Smooth muscle cell (in vitro differentiated cells): Measurements from ENCODE around the gene CCDC60. TPM values are rescaled to one million over a fixed set of nuclear protein-coding genes. Genes with fewer than 3 reads are reported as not detected.

Source experiments
- DNase-seq: peaks from one replicate; lab custom pipeline; 2025; ENCODE audit not compliant: unreplicated experiment; lab: John Stamatoyannopoulos, UW
- H2AFZ ChIP-seq: fragments of 200-600 bp; sonication (generic); 2 replicates; pipeline ENCODE4 v1.6.0; 2016; ENCODE audit warnings: antibody characterized with exemption, low read depth, mild to moderate bottlenecking
- H3F3A ChIP-seq: fragments of 200-600 bp; sonication (generic); 2 replicates; pipeline ENCODE4 v1.6.0; 2017; ENCODE audit warnings: antibody characterized with exemption, low read depth
- H3K27ac ChIP-seq: fragments of 200-600 bp; sonication (generic); 2 replicates; pipeline ENCODE4 v1.5.1; 2016; ENCODE audit warnings: low read depth, mild to moderate bottlenecking
- H3K27me3 ChIP-seq: fragments of 200-600 bp; sonication (generic); 2 replicates; pipeline ENCODE4 v1.6.1; 2016; ENCODE audit warnings: low read depth, mild to moderate bottlenecking
- H3K36me3 ChIP-seq: fragments of 200-600 bp; sonication (generic); 2 replicates; pipeline ENCODE4 v1.5.1; 2016; ENCODE audit warnings: low read depth
- H3K4me1 ChIP-seq: fragments of 200-600 bp; sonication (generic); 2 replicates; pipeline ENCODE4 v1.5.1; 2016; ENCODE audit warnings: low read depth
- H3K4me2 ChIP-seq: fragments of 200-600 bp; sonication (generic); 2 replicates; pipeline ENCODE4 v1.6.0; 2016; ENCODE audit warnings: mild to moderate bottlenecking
- H3K4me3 ChIP-seq: fragments of 200-600 bp; sonication (generic); 2 replicates; pipeline ENCODE4 v1.5.1; 2016; ENCODE audit warnings: mild to moderate bottlenecking
- H3K79me2 ChIP-seq: fragments of 200-600 bp; sonication (generic); 2 replicates; pipeline ENCODE4 v1.6.0; 2016; ENCODE audit warnings: low read depth, mild to moderate bottlenecking
- H3K9ac ChIP-seq: fragments of 200-600 bp; sonication (generic); 2 replicates; pipeline ENCODE4 v1.6.0; 2016; ENCODE audit warnings: low read depth
- H3K9me3 ChIP-seq: fragments of 200-600 bp; sonication (generic); replicated peaks from 2 replicates; pipeline ENCODE4 v1.5.1; 2016; ENCODE audit warnings: low read depth
- H4K20me1 ChIP-seq: fragments of 200-600 bp; sonication (generic); 2 replicates; pipeline ENCODE4 v1.6.0; 2016; ENCODE audit warnings: low read depth
- WGBS: methylation state at CpG from one replicate; pipeline ENCODE4 v1.1.7; 2016; ENCODE audit warnings: low lambda C conversion rate; 5-methylcytosine and 5-hydroxymethylcytosine counted together
- polyA plus RNA-seq: library from polyadenylated mRNA; unstranded; fragments of >200 nt; fragmentation: Nextera tagmentation; extraction: Ambion mirVana; gene quantifications from 2 replicates; pipeline ENCODE4 v1.2.1, GENCODE V29; 2016
- total RNA-seq: library from RNA; depleted of rRNA; stranded (reverse); fragments of >200 nt; gene quantifications from 2 replicates; pipeline ENCODE4 v1.2.3, GENCODE V29; 2014
- TF ChIP-seq, protein P1 (sequence below): fragments of 200-600 bp; sonication (generic); IDR thresholded peaks from 2 replicates; pipeline ENCODE4 v1.5.1; 2017; ENCODE audit warnings: borderline replicate concordance, mild to moderate bottlenecking, antibody characterized with exemption; ENCODE audit not compliant: insufficient read depth, poor library complexity, severe bottlenecking

The CCDC60 gene
- total and polyA plus RNA-seq, 2 experiments from 2014 or later = not detected

DNA sequence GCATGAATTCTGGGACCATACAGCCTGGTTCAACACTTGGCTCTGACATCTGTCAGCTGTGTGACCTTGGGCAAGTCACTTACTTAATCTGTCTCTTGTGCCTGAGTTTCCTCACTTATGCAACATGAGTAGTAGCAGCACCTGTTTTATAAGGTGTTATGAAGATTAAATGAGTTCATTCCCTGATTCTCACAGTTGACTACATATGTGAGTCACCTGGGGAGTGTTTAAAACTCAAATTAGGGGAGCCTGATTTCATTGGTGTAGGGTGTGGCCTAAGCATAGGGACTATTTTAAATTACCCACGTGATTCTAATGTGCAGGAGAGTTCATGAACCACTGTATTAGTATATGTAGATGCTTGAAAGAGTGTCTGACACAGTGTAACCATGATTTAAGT lies 222.3 kb downstream of the CCDC60 start:
- Histone ChIP-seq H2AFZ (no peak overlapping the region), H3K9ac (no peak overlapping the region), H3K4me2 (no peak overlapping the region), H3F3A (no peaks in the 10 kb centered on the region), H3K4me3 (no peak overlapping the region), H3K4me1 (no peaks in the 10 kb centered on the region), H3K27ac (no peak overlapping the region), H3K79me2 (no peaks in the 10 kb centered on the region), H3K9me3 (no peaks in the 10 kb centered on the region), H4K20me1 (no peaks in the 10 kb centered on the region), H3K36me3 (no peaks in the 10 kb centered on the region), H3K27me3 (peaks cover 3% of the 10 kb centered on the region)
- TF ChIP-seq, protein P1, sequence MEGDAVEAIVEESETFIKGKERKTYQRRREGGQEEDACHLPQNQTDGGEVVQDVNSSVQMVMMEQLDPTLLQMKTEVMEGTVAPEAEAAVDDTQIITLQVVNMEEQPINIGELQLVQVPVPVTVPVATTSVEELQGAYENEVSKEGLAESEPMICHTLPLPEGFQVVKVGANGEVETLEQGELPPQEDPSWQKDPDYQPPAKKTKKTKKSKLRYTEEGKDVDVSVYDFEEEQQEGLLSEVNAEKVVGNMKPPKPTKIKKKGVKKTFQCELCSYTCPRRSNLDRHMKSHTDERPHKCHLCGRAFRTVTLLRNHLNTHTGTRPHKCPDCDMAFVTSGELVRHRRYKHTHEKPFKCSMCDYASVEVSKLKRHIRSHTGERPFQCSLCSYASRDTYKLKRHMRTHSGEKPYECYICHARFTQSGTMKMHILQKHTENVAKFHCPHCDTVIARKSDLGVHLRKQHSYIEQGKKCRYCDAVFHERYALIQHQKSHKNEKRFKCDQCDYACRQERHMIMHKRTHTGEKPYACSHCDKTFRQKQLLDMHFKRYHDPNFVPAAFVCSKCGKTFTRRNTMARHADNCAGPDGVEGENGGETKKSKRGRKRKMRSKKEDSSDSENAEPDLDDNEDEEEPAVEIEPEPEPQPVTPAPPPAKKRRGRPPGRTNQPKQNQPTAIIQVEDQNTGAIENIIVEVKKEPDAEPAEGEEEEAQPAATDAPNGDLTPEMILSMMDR = no peak
- DNase-seq = no peak
- WGBS = 48% methylated on average over 1 of the region's 1 CpG

DNA sequence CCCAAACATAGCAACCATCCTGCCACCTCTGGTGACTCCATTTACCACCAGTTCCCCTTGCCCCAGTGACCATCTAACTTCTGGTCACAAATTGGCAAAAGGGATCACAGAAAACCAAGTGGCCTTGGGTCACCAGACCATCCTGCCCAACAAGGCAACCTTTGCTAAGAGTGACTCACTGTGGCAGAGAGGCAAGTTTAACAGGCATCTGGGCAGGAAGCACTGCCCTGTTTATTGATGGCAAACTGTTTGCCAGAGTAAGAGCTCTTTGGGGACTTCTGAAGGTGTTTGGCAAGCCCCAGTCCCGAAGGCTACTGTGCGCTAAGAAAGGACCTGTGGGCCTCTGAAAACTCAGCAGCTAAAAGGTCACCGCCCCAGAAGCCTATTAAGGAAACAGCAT lies 230.9 kb downstream of the CCDC60 start:
- no peaks in the 10 kb centered on the region for H3K36me3 ChIP-seq
- no peaks in the 10 kb centered on the region for H3K27me3 ChIP-seq
- no peaks in the 10 kb centered on the region for H4K20me1 ChIP-seq
- no peaks in the 10 kb centered on the region for H3K79me2 ChIP-seq
- TF ChIP-seq, protein P1 = no peak
- no peak overlapping the region for H3K27ac ChIP-seq
- DNase-seq = no peak
- no peak overlapping the region for H3K4me2 ChIP-seq
- no peaks in the 10 kb centered on the region for H3F3A ChIP-seq
- no peak overlapping the region for H2AFZ ChIP-seq
- H3K4me1 ChIP-seq = no peaks in the 10 kb centered on the region
- 96% methylated on average over 3 of the region's 3 CpGs for WGBS
- no peak overlapping the region for H3K9ac ChIP-seq
- no peak overlapping the region for H3K4me3 ChIP-seq
- H3K9me3 ChIP-seq = no peaks in the 10 kb centered on the region

DNA sequence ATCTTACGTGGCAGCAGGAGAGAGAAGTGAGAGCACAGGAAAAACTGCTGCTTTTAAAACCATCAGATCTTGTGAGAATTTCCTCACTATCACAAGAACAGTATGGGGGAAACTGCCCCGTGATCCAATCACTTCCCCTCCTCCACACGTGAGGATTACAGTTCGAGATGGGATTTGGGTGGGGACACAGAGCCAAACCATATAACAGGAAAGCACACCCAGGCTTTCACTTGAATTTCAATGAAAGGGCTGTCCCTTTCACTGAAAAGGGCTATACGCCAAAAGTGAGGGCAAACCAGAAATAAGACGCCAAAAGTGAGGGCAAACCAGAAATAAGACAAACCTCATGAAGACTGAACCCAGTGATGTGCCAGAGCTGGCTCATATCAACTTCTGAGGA lies 236.2 kb downstream of the CCDC60 start:
- Histone ChIP-seq H2AFZ (no peak overlapping the region), H3K27ac (no peak overlapping the region), H3K36me3 (no peaks in the 10 kb centered on the region), H3K9ac (no peak overlapping the region), H3K4me3 (no peak overlapping the region), H3K79me2 (no peaks in the 10 kb centered on the region), H3K9me3 (no peaks in the 10 kb centered on the region), H3K27me3 (no peaks in the 10 kb centered on the region), H3K4me1 (no peaks in the 10 kb centered on the region), H3F3A (no peaks in the 10 kb centered on the region), H4K20me1 (no peaks in the 10 kb centered on the region), H3K4me2 (no peak overlapping the region)
- WGBS = 86% methylated on average over 6 of the region's 6 CpGs
- DNase-seq = no peak
- TF ChIP-seq, protein P1 = no peak

- DNase-seq = no peak
- 94% methylated on average over 1 of the region's 1 CpG for WGBS
- no peaks in the 10 kb centered on the region for H3K36me3 ChIP-seq
- no peak overlapping the region for H3K4me3 ChIP-seq
- no peaks in the 10 kb centered on the region for H3K79me2 ChIP-seq
- no peaks in the 10 kb centered on the region for H3K9me3 ChIP-seq
- no peaks in the 10 kb centered on the region for H3K4me1 ChIP-seq
- peaks cover 3% of the 10 kb centered on the region for H3K27me3 ChIP-seq
- no peaks in the 10 kb centered on the region for H3F3A ChIP-seq
- H3K27ac ChIP-seq = no peak overlapping the region
- TF ChIP-seq, protein P1 = no peak
- H4K20me1 ChIP-seq = no peaks in the 10 kb centered on the region
- no peak overlapping the region for H3K9ac ChIP-seq
- H2AFZ ChIP-seq = no peak overlapping the region
- H3K4me2 ChIP-seq = no peak overlapping the region
Observed at GRCh38 chr12:119573086-119573485, 238.6 kb downstream of the CCDC60 start.
